Smooth muscle cell (in vitro differentiated cells): ENCODE results near the gene ANTXRL. TPM values are rescaled to one million over a fixed set of nuclear protein-coding genes. Genes with fewer than 3 reads are reported as not detected.

Experiments used
- DNase-seq: peaks from one replicate; lab custom pipeline; 2025; ENCODE audit not compliant: unreplicated experiment; lab: John Stamatoyannopoulos, UW
- H2AFZ ChIP-seq: fragments of 200-600 bp; sonication (generic); 2 replicates; pipeline ENCODE4 v1.6.0; 2016; ENCODE audit warnings: antibody characterized with exemption, low read depth, mild to moderate bottlenecking
- H3F3A ChIP-seq: fragments of 200-600 bp; sonication (generic); 2 replicates; pipeline ENCODE4 v1.6.0; 2017; ENCODE audit warnings: antibody characterized with exemption, low read depth
- H3K27ac ChIP-seq: fragments of 200-600 bp; sonication (generic); 2 replicates; pipeline ENCODE4 v1.5.1; 2016; ENCODE audit warnings: low read depth, mild to moderate bottlenecking
- H3K27me3 ChIP-seq: fragments of 200-600 bp; sonication (generic); 2 replicates; pipeline ENCODE4 v1.6.1; 2016; ENCODE audit warnings: low read depth, mild to moderate bottlenecking
- H3K36me3 ChIP-seq: fragments of 200-600 bp; sonication (generic); 2 replicates; pipeline ENCODE4 v1.5.1; 2016; ENCODE audit warnings: low read depth
- H3K4me1 ChIP-seq: fragments of 200-600 bp; sonication (generic); 2 replicates; pipeline ENCODE4 v1.5.1; 2016; ENCODE audit warnings: low read depth
- H3K4me2 ChIP-seq: fragments of 200-600 bp; sonication (generic); 2 replicates; pipeline ENCODE4 v1.6.0; 2016; ENCODE audit warnings: mild to moderate bottlenecking
- H3K4me3 ChIP-seq: fragments of 200-600 bp; sonication (generic); 2 replicates; pipeline ENCODE4 v1.5.1; 2016; ENCODE audit warnings: mild to moderate bottlenecking
- H3K79me2 ChIP-seq: fragments of 200-600 bp; sonication (generic); 2 replicates; pipeline ENCODE4 v1.6.0; 2016; ENCODE audit warnings: low read depth, mild to moderate bottlenecking
- H3K9ac ChIP-seq: fragments of 200-600 bp; sonication (generic); 2 replicates; pipeline ENCODE4 v1.6.0; 2016; ENCODE audit warnings: low read depth
- H3K9me3 ChIP-seq: fragments of 200-600 bp; sonication (generic); replicated peaks from 2 replicates; pipeline ENCODE4 v1.5.1; 2016; ENCODE audit warnings: low read depth
- H4K20me1 ChIP-seq: fragments of 200-600 bp; sonication (generic); 2 replicates; pipeline ENCODE4 v1.6.0; 2016; ENCODE audit warnings: low read depth
- WGBS: methylation state at CpG from one replicate; pipeline ENCODE4 v1.1.7; 2016; ENCODE audit warnings: low lambda C conversion rate; 5-methylcytosine and 5-hydroxymethylcytosine counted together
- polyA plus RNA-seq: library from polyadenylated mRNA; unstranded; fragments of >200 nt; fragmentation: Nextera tagmentation; extraction: Ambion mirVana; gene quantifications from 2 replicates; pipeline ENCODE4 v1.2.1, GENCODE V29; 2016
- total RNA-seq: library from RNA; depleted of rRNA; stranded (reverse); fragments of >200 nt; gene quantifications from 2 replicates; pipeline ENCODE4 v1.2.3, GENCODE V29; 2014
- TF ChIP-seq, protein P1 (sequence below): fragments of 200-600 bp; sonication (generic); IDR thresholded peaks from 2 replicates; pipeline ENCODE4 v1.5.1; 2017; ENCODE audit warnings: borderline replicate concordance, mild to moderate bottlenecking, antibody characterized with exemption; ENCODE audit not compliant: insufficient read depth, poor library complexity, severe bottlenecking

The ANTXRL gene
- total RNA-seq = not detected in 2 replicates
- not detected in 2 replicates for polyA plus RNA-seq

- Histone ChIP-seq H2AFZ (no peak within 1 kb of the TSS), H3K36me3 (no peaks in the 10 kb centered on the region), H3F3A (peaks cover 2% of the 10 kb centered on the region), H3K4me3 (no peak within 1 kb of the TSS), H3K79me2 (no peaks in the 10 kb centered on the region), H3K27me3 (no peaks in the 10 kb centered on the region), H3K9me3 (no peaks in the 10 kb centered on the region), H3K4me1 (no peaks in the 10 kb centered on the region), H3K27ac (no peak within 1 kb of the TSS), H3K4me2 (no peak within 1 kb of the TSS), H3K9ac (no peak within 1 kb of the TSS), H4K20me1 (no peaks in the 10 kb centered on the region)
- WGBS = 99% methylated on average over 8 of the region's 8 CpGs
- TF ChIP-seq, protein P1, sequence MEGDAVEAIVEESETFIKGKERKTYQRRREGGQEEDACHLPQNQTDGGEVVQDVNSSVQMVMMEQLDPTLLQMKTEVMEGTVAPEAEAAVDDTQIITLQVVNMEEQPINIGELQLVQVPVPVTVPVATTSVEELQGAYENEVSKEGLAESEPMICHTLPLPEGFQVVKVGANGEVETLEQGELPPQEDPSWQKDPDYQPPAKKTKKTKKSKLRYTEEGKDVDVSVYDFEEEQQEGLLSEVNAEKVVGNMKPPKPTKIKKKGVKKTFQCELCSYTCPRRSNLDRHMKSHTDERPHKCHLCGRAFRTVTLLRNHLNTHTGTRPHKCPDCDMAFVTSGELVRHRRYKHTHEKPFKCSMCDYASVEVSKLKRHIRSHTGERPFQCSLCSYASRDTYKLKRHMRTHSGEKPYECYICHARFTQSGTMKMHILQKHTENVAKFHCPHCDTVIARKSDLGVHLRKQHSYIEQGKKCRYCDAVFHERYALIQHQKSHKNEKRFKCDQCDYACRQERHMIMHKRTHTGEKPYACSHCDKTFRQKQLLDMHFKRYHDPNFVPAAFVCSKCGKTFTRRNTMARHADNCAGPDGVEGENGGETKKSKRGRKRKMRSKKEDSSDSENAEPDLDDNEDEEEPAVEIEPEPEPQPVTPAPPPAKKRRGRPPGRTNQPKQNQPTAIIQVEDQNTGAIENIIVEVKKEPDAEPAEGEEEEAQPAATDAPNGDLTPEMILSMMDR = no peak
- DNase-seq = no peak
Measured at GRCh38 chr10:46286991-46287693, at the start of gene ANTXRL. TSS of gene ANTXRL (plus strand) at chr10:46286997. CDS start at chr10:46287263, 266 bp downstream.

DNA sequence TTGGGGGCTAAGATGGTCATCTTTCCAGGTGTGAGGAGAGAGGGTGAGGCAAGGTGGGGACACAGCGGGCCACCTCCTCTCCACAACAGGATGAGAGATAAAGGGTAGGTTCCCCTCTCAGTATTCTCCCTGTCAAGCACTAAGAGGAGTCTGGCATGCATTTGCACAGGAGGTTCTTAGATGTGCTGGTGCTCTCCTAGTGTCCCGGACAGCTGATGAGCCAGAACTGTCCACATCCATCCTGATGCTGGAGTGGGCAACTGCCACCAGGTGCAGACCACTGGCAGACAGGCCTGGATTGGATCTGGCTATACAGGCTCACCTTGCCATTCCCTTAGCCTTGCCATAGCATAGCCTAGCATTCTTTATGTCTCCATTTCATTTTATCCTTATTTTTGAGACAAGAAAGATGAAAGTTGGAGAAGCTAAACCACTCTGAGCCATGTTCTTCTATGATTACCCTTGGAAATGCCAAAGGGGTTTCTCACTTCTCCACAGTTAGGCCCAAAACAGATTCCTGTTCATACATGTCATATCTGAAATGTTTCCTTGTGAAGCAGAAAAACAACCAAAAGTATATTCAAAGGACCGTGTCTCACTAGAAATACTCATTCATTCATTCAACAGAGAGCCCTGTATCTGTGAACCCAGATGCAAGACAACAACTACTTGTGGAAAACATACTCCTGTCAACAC, 48.8 kb upstream of the ANTXRL start:
- no peak overlapping the region for H3K27ac ChIP-seq
- H4K20me1 ChIP-seq = no peaks in the 10 kb centered on the region
- no peaks in the 10 kb centered on the region for H3K36me3 ChIP-seq
- H3K9ac ChIP-seq = no peak overlapping the region
- 83% methylated on average over 3 of the region's 3 CpGs for WGBS
- DNase-seq = no peak
- H3K79me2 ChIP-seq = no peaks in the 10 kb centered on the region
- no peak overlapping the region for H3K4me2 ChIP-seq
- no peaks in the 10 kb centered on the region for H3K27me3 ChIP-seq
- no peaks in the 10 kb centered on the region for H3F3A ChIP-seq
- peaks cover 5% of the 10 kb centered on the region for H3K9me3 ChIP-seq
- no peak overlapping the region for H2AFZ ChIP-seq
- no peak overlapping the region for H3K4me3 ChIP-seq
- TF ChIP-seq, protein P1 = no peak
- H3K4me1 ChIP-seq = no peaks in the 10 kb centered on the region

GRCh38 chr10:46239247-46239646, 47.5 kb upstream of the ANTXRL start:
- Histone ChIP-seq H3K9me3 (peaks cover 5% of the 10 kb centered on the region), H2AFZ (no peak overlapping the region), H3K27me3 (no peaks in the 10 kb centered on the region), H3K4me1 (no peaks in the 10 kb centered on the region), H3F3A (no peaks in the 10 kb centered on the region), H3K4me3 (no peak overlapping the region), H3K9ac (no peak overlapping the region), H3K79me2 (no peaks in the 10 kb centered on the region), H3K4me2 (no peak overlapping the region), H3K36me3 (no peaks in the 10 kb centered on the region), H4K20me1 (no peaks in the 10 kb centered on the region), H3K27ac (no peak overlapping the region)
- TF ChIP-seq, protein P1 = no peak
- DNase-seq = no peak
